Breast epithelium (tissue), 4 donors: ENCODE results near the gene DPYD. TPM values are rescaled to one million over a fixed set of nuclear protein-coding genes. Genes with fewer than 3 reads are reported as not detected.

Experiments
- DNase-seq, 2 donors: peaks; one replicate each; pipeline ENCODE4 v3.0.0-alpha.2; 2019; ENCODE audit warnings: low spot score in 2 of 2
- H3K27ac ChIP-seq, 2 donors: fragments of 200-600 bp; sonication (generic) in 1 of 2; one replicate each; pipeline ENCODE4 v1.5.1; 2016 to 2019; ENCODE audit warnings: mild to moderate bottlenecking in 1 of 2
- H3K27me3 ChIP-seq, 2 donors: fragments of 200-600 bp; sonication (generic) in 1 of 2; one replicate each; pipeline versions ENCODE4 v1.5.1 to v1.6.0; 2017 to 2019; ENCODE audit warnings: control low read depth in 1 of 2, mild to moderate bottlenecking in 1 of 2
- H3K36me3 ChIP-seq: fragments of 200-600 bp; one replicate; pipeline ENCODE4 v1.5.1; 2019
- H3K4me1 ChIP-seq, 2 donors: fragments of 200-600 bp; sonication (generic); one replicate each; pipeline ENCODE4 v1.5.1; 2016 to 2019; ENCODE audit warnings: control low read depth in 1 of 2
- H3K4me3 ChIP-seq, 3 donors: fragments of 200-600 bp; sonication (generic); 1 replicate in 2 of 3; 2 replicates in 1 of 3; pipeline ENCODE4 v1.5.1; 2016 to 2019; ENCODE audit warnings: mild to moderate bottlenecking in 3 of 3, moderate library complexity in 2 of 3
- H3K9me3 ChIP-seq, 2 donors: fragments of 200-600 bp; sonication (generic) in 1 of 2; one replicate each; pipeline ENCODE4 v1.5.1; 2016 to 2019; ENCODE audit warnings: control low read depth in 1 of 2
- CTCF ChIP-seq, 3 donors: fragments of 450-650 bp; IDR thresholded peaks; one replicate each; pipeline ENCODE4 v1.5.1; 2016 to 2017; ENCODE audit warnings: antibody characterized with exemption in 3 of 3, mild to moderate bottlenecking in 3 of 3, moderate library complexity in 3 of 3
- POLR2A ChIP-seq: fragments of 450-650 bp; IDR thresholded peaks from one replicate; pipeline ENCODE4 v1.6.1; 2016; ENCODE audit warnings: antibody characterized with exemption, mild to moderate bottlenecking, moderate library complexity
- POLR2AphosphoS5 ChIP-seq, 3 donors: sonication (generic); formaldehyde crosslinking; IDR thresholded peaks; one replicate each; pipeline ENCODE4 v1.6.1; 2017; ENCODE audit warnings: antibody characterized with exemption in 3 of 3
- intact Hi-C: fragments of 100-400 bp; cut with DNase I; formaldehyde crosslinking; loops from one replicate; pipeline ENCODE4 v1.15.1; 2023; ENCODE audit warnings: low total_unique reads
- total RNA-seq, 3 donors: library from RNA; depleted of rRNA; stranded (reverse); fragments of >200 nt; gene quantifications; one replicate each; pipeline ENCODE4 v1.1.0, GENCODE V29; 2016

The DPYD gene
- total RNA-seq, 3 donors from 2014 or later: 56.4 to 95.1 (median 58.1) TPM

- no peak for TF ChIP-seq POLR2A
- no peak for TF ChIP-seq POLR2AphosphoS5 (IDR thresholded peaks at IDR 0.05)
- Histone ChIP-seq H3K36me3 (no peaks in the 10 kb centered on the region), H3K9me3 (peaks cover 5 to 6% of the 10 kb centered on the region in 2 donors), H3K27me3 (no peaks in the 10 kb centered on the region), H3K27ac (no peak overlapping the region), H3K4me1 (no peaks in the 10 kb centered on the region), H3K4me3 (no peak overlapping the region)
- intact Hi-C loops: no loop called here
- DNase-seq: no peak
Measured at GRCh38 chr1:97668945-97669344, 251.9 kb downstream of the DPYD start.

GRCh38 chr1:97660431-97661105, 260.3 kb downstream of the DPYD start:
- TF ChIP-seq CTCF (IDR thresholded peaks at IDR 0.05) (no peak), POLR2AphosphoS5 (IDR thresholded peaks at IDR 0.05) (no peak), POLR2A (no peak)
- no peak overlapping the region for H3K27ac ChIP-seq
- no peak overlapping the region for H3K4me3 ChIP-seq
- no peaks in the 10 kb centered on the region for H3K4me1 ChIP-seq
- H3K9me3 ChIP-seq: no peaks in the 10 kb centered on the region
- no peaks in the 10 kb centered on the region for H3K36me3 ChIP-seq
- DNase-seq: no peak
- H3K27me3 ChIP-seq: no peaks in the 10 kb centered on the region
- intact Hi-C loops: no loop called here

GRCh38 chr1:97654876-97655585, 265.8 kb downstream of the DPYD start:
- Histone ChIP-seq H3K9me3 (no peaks in the 10 kb centered on the region), H3K27ac (no peak overlapping the region), H3K36me3 (no peaks in the 10 kb centered on the region), H3K4me3 (no peak overlapping the region), H3K27me3 (no peaks in the 10 kb centered on the region), H3K4me1 (no peaks in the 10 kb centered on the region)
- TF ChIP-seq POLR2AphosphoS5 (IDR thresholded peaks at IDR 0.05) (no peak), CTCF (IDR thresholded peaks at IDR 0.05) (no peak), POLR2A (no peak)
- intact Hi-C loops: loop anchor here (10.0 kb wide), 1 partner anchor 1190 kb away; no protein-coding TSS in a partner anchor
- DNase-seq: no peak

- H3K4me3 ChIP-seq: no peak overlapping the region
- DNase-seq: no peak
- no peaks in the 10 kb centered on the region for H3K4me1 ChIP-seq
- intact Hi-C loops: loop anchor here (10.0 kb wide), 1 partner anchor 1194 kb away; no protein-coding TSS in a partner anchor
- no peaks in the 10 kb centered on the region for H3K27me3 ChIP-seq
- TF ChIP-seq CTCF (IDR thresholded peaks at IDR 0.05) (no peak), POLR2A (no peak), POLR2AphosphoS5 (IDR thresholded peaks at IDR 0.05) (no peak)
- no peak overlapping the region for H3K27ac ChIP-seq
- H3K9me3 ChIP-seq: peaks cover 5% of the 10 kb centered on the region in 2 donors
- peaks cover 4% of the 10 kb centered on the region for H3K36me3 ChIP-seq
Measured at GRCh38 chr1:97651250-97651649, 269.6 kb downstream of the DPYD start.

- Histone ChIP-seq H3K4me1 (no peaks in the 10 kb centered on the region), H3K27me3 (no peaks in the 10 kb centered on the region), H3K27ac (no peak overlapping the region), H3K36me3 (peaks cover 4% of the 10 kb centered on the region), H3K4me3 (no peak overlapping the region), H3K9me3 (peaks cover 5% of the 10 kb centered on the region in 2 donors)
- no peak for DNase-seq
- intact Hi-C loops: no loop called here
- TF ChIP-seq POLR2A (no peak), POLR2AphosphoS5 (IDR thresholded peaks at IDR 0.05) (no peak), CTCF (IDR thresholded peaks at IDR 0.05) (no peak)
Measured at GRCh38 chr1:97649591-97649990, 271.2 kb downstream of the DPYD start.
